ENCODE measurements around the gene TERT.

DNA sequence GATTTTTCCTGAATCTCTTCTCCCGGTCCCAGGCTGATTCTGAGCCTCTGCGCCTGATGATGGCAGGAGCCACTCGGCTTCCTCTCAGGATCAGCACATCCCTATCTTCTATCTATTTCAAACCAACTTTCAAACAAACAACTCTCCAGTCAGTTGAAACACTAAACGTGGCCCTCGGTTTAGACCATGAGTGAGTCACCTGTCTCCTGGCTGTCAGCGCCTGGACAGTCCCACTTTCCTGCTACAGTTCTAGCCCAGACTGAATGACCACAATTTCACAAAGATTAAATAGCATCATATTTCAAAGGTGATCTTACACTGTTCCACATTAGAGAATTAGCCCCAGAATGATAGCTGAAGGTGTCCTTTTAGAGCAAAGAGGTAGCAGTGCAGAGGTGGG, 87.3 kb downstream of the TERT start:
- TF ChIP-seq RXRA (CRISPR knock-in tag; IDR thresholded peaks at IDR 0.05): no peak
- TF ChIP-seq FOXK2 (IDR thresholded peaks at IDR 0.05): no peak
- TF ChIP-seq U2AF2 (IDR thresholded peaks at IDR 0.05; ENCODE audit: low read depth, low read length): no peak
- TF ChIP-seq POLR2A (IDR thresholded peaks at IDR 0.05; ENCODE audit: insufficient read depth in 1 of 2, low read depth in 2 of 2, low read length in 2 of 2): no peak
- TF ChIP-seq MTA3 (CRISPR knock-in tag; IDR thresholded peaks at IDR 0.05): no peak
- no peak for TF ChIP-seq REST (IDR thresholded peaks at IDR 0.05; ENCODE audit: borderline replicate concordance in 1 of 2, low read depth in 1 of 2, low read length in 2 of 2)
- TF ChIP-seq EZH2 (conservative IDR thresholded peaks at IDR 0.05; ENCODE audit: low read depth, low read length): no peak
- no peak for TF ChIP-seq STAG1 (CRISPR knock-in tag; IDR thresholded peaks at IDR 0.05)
- TF ChIP-seq, protein P1, sequence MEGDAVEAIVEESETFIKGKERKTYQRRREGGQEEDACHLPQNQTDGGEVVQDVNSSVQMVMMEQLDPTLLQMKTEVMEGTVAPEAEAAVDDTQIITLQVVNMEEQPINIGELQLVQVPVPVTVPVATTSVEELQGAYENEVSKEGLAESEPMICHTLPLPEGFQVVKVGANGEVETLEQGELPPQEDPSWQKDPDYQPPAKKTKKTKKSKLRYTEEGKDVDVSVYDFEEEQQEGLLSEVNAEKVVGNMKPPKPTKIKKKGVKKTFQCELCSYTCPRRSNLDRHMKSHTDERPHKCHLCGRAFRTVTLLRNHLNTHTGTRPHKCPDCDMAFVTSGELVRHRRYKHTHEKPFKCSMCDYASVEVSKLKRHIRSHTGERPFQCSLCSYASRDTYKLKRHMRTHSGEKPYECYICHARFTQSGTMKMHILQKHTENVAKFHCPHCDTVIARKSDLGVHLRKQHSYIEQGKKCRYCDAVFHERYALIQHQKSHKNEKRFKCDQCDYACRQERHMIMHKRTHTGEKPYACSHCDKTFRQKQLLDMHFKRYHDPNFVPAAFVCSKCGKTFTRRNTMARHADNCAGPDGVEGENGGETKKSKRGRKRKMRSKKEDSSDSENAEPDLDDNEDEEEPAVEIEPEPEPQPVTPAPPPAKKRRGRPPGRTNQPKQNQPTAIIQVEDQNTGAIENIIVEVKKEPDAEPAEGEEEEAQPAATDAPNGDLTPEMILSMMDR (CRISPR knock-in tag; IDR thresholded peaks at IDR 0.05): no peak
- no peak for TF ChIP-seq RAD21 (CRISPR knock-in tag; IDR thresholded peaks at IDR 0.05)

Measured in HepG2 (cell line).